HCT116 (cell line): ENCODE results near the gene TYW3. TPM values are rescaled to one million over a fixed set of nuclear protein-coding genes. Genes with fewer than 3 reads are reported as not detected.
A peak's percentile ranks its signal among the peaks of the same experiment; 100 is the strongest.

Source experiments
- ATAC-seq: fragments of 200-7000 bp; cut with Tn5 transposase; 2 replicates; pipeline ENCODE4 v1.9.1; 2020; ENCODE audit warnings: mild to moderate bottlenecking, moderate library complexity
- BruUV-seq: library from RNA; stranded (reverse); fragments of 400-500 nt; replicated peaks from 2 replicates; lab custom pipeline; 2021; lab: Mats Ljungman, UMichigan
- CTCF ChIA-PET: fragments of 300-600 bp; sonication (Branson Sonifier 250); formaldehyde crosslinking; loops from one replicate; lab custom pipeline; 2021; ENCODE audit warnings: antibody characterized with exemption; lab: Charles Lee
- POLR2A ChIA-PET: fragments of 300-600, 350-600 bp; sonication (Branson Sonifier 250); formaldehyde crosslinking; loops from one replicate; lab custom pipeline; 2021; ENCODE audit warnings: antibody characterized with exemption; lab: Charles Lee
- RAD21 ChIA-PET, 2 experiments: fragments of 300-600 bp; sonication (Branson Sonifier 250); formaldehyde crosslinking; loops; one replicate each; lab custom pipeline; 2023; ENCODE audit warnings: low total read pairs in 2 of 2; ENCODE audit not compliant: uncharacterized antibody in 2 of 2, unreplicated experiment in 2 of 2, low non-redundant PET in 1 of 2; lab: Charles Lee
- DNase-seq: peaks from one replicate; pipeline ENCODE4 v3.0.0-alpha.2; 2010; ENCODE audit warnings: low read depth, low spot score
- H2AFZ ChIP-seq: fragments of 200-600 bp; shearing (Covaris generic), sonication (generic); 2 replicates; pipeline ENCODE4 v1.6.1; 2017; ENCODE audit warnings: low read depth, mixed run types, mixed read lengths, antibody characterized with exemption, low read length; ENCODE audit not compliant: poor library complexity, severe bottlenecking
- H3K27ac ChIP-seq: 2 replicates; pipeline ENCODE4 v1.5.1; 2012; ENCODE audit warnings: low read depth, low read length
- H3K27me3 ChIP-seq: fragments of 200-600 bp; sonication (generic); 2 replicates; pipeline ENCODE4 v1.6.1; 2016; ENCODE audit warnings: mixed run types, low read length, mixed read lengths; ENCODE audit not compliant: insufficient read depth
- H3K36me3 ChIP-seq, 2 experiments: fragments of 200-500 bp in 1 of 2; fragments of 200-600 bp in 1 of 2; sonication (Bioruptor generic) in 1 of 2; sonication (generic) in 1 of 2; 2 replicates each; pipeline versions ENCODE4 v1.5.1 to v1.6.1; 2014 to 2016; ENCODE audit warnings: low read length in 2 of 2, inconsistent platforms in 1 of 2, mixed read lengths in 1 of 2, mixed run types in 1 of 2; ENCODE audit not compliant: insufficient read depth in 2 of 2, control insufficient read depth in 1 of 2
- H3K4me1 ChIP-seq, 2 experiments: fragments of 200-600 bp in 1 of 2; sonication (generic) in 1 of 2; 2 replicates each; pipeline versions ENCODE4 v1.5.1 to v1.6.1; 2012 to 2017; ENCODE audit warnings: low read length in 2 of 2, inconsistent platforms in 1 of 2, mild to moderate bottlenecking in 1 of 2, mixed read lengths in 1 of 2, mixed run types in 1 of 2, moderate library complexity in 1 of 2; ENCODE audit not compliant: insufficient read depth in 2 of 2, control insufficient read depth in 1 of 2
- H3K4me2 ChIP-seq: fragments of 200-600 bp; sonication (generic); 2 replicates; pipeline ENCODE4 v1.6.1; 2017; ENCODE audit warnings: mixed run types, low read length, mixed read lengths
- H3K4me3 ChIP-seq, 2 experiments: fragments of 200-600 bp in 1 of 2; sonication (generic) in 1 of 2; replicated peaks in 1 of 2; 2 replicates each; pipeline ENCODE4 v1.5.1; 2011 to 2016; ENCODE audit warnings: low read length in 2 of 2, control low read depth in 1 of 2, low read depth in 1 of 2, mild to moderate bottlenecking in 1 of 2, mixed read lengths in 1 of 2, mixed run types in 1 of 2
- H3K79me2 ChIP-seq: fragments of 200-600 bp; sonication (generic); 2 replicates; pipeline ENCODE4 v1.6.1; 2017; ENCODE audit warnings: mild to moderate bottlenecking, mixed run types, low read length, moderate library complexity, mixed read lengths; ENCODE audit not compliant: insufficient read depth
- H3K9ac ChIP-seq: fragments of 200-600 bp; sonication (generic); 2 replicates; pipeline ENCODE4 v1.6.1; 2016; ENCODE audit warnings: low read length, mixed read lengths
- H3K9me2 ChIP-seq: fragments of 200-600 bp; sonication (generic), shearing (Covaris generic); 2 replicates; pipeline ENCODE4 v1.6.1; 2017; ENCODE audit warnings: mixed run types, mild to moderate bottlenecking, moderate library complexity; ENCODE audit not compliant: insufficient read depth
- H3K9me3 ChIP-seq, 2 experiments: fragments of 200-500 bp in 1 of 2; fragments of 200-600 bp in 1 of 2; sonication (Bioruptor generic) in 1 of 2; sonication (generic) in 1 of 2; 2 replicates each; pipeline ENCODE4 v1.6.1; 2014 to 2017; ENCODE audit warnings: low read length in 2 of 2, mixed read lengths in 2 of 2, inconsistent platforms in 1 of 2, low read depth in 1 of 2, mild to moderate bottlenecking in 1 of 2, mixed run types in 1 of 2, moderate library complexity in 1 of 2; ENCODE audit not compliant: control insufficient read depth in 1 of 2, insufficient read depth in 1 of 2
- H4K20me1 ChIP-seq: fragments of 200-600 bp; sonication (generic), shearing (Covaris generic); 2 replicates; pipeline ENCODE4 v1.6.1; 2017; ENCODE audit warnings: mixed run types, mild to moderate bottlenecking, moderate library complexity; ENCODE audit not compliant: insufficient read depth
- CBX3 ChIP-seq: IDR thresholded peaks from 2 replicates; pipeline ENCODE4 v1.6.1; 2012; ENCODE audit warnings: low read depth
- CEBPB ChIP-seq: IDR thresholded peaks from 2 replicates; pipeline ENCODE4 v1.6.1; 2012; ENCODE audit warnings: low read depth
- CTCF ChIP-seq, 3 experiments: fragments of 200-600 bp in 1 of 3; sonication (generic) in 1 of 3; IDR thresholded peaks in 2 of 3; conservative IDR thresholded peaks in 1 of 3; 2 replicates each; pipeline ENCODE4 v1.5.1; 2012 to 2017; ENCODE audit warnings: low read depth in 2 of 3, low read length in 2 of 3, antibody characterized with exemption in 1 of 3, borderline replicate concordance in 1 of 3, control low read depth in 1 of 3, mild to moderate bottlenecking in 1 of 3, mixed read lengths in 1 of 3, mixed run types in 1 of 3, moderate library complexity in 1 of 3; ENCODE audit not compliant: insufficient read depth in 1 of 3
- FOSL1 ChIP-seq: IDR thresholded peaks from 2 replicates; pipeline ENCODE4 v1.6.1; 2012; ENCODE audit warnings: low read depth
- JUND ChIP-seq: IDR thresholded peaks from 2 replicates; pipeline ENCODE4 v1.6.1; 2012
- MAX ChIP-seq: IDR thresholded peaks from 2 replicates; pipeline ENCODE4 v1.6.1; 2012
- POLR2A ChIP-seq: IDR thresholded peaks from 2 replicates; pipeline ENCODE4 v1.7.0; 2011; ENCODE audit warnings: borderline replicate concordance; ENCODE audit not compliant: insufficient read depth, insufficient read length; ENCODE audit errors: extremely low read depth
- POLR2AphosphoS5 ChIP-seq: IDR thresholded peaks from 2 replicates; pipeline ENCODE4 v1.6.1; 2011; ENCODE audit warnings: mild to moderate bottlenecking, low read depth, low read length, moderate library complexity
- TCF7L2 ChIP-seq: IDR thresholded peaks from 2 replicates; pipeline ENCODE4 v1.7.0; 2011; ENCODE audit warnings: borderline replicate concordance, inconsistent platforms; ENCODE audit not compliant: insufficient read depth, insufficient read length; ENCODE audit errors: extremely low read depth
- ZNF274 ChIP-seq: fragments of 200-500 bp; sonication (Bioruptor generic); IDR thresholded peaks from 2 replicates; pipeline ENCODE4 v1.6.1; 2014; ENCODE audit warnings: mild to moderate bottlenecking, low read depth, low read length, inconsistent platforms
- intact Hi-C: fragments of 100-400 bp; cut with micrococcal nuclease; formaldehyde crosslinking; loops from 2 replicates; pipeline ENCODE4 v1.10.0; 2022
- total RNA-seq: library from RNA; stranded (reverse); gene quantifications from one replicate; pipeline ENCODE4 v1.2.1, GENCODE V29; 2021; ENCODE audit not compliant: unreplicated experiment

TYW3 gene
- total RNA-seq, 1 experiment from 2014 or later, result 31.8 TPM

- no peak for TF ChIP-seq CTCF (IDR thresholded peaks at IDR 0.05 in 2 of 3, conservative IDR thresholded peaks at IDR 0.05 in 1 of 3; ENCODE audit: borderline replicate concordance in 1 of 3, insufficient read depth in 1 of 3, low read depth in 2 of 3, low read length in 2 of 3)
- TF ChIP-seq POLR2AphosphoS5, result no peak
- TF ChIP-seq POLR2A, result no peak
- no peak for TF ChIP-seq TCF7L2
- TF ChIP-seq FOSL1, result no peak
- TF ChIP-seq ZNF274, result no peak
- TF ChIP-seq CBX3, result no peak
These were observed 4.2 kb upstream of the TYW3 start (continued) for GRCh38 chr1:74728736-74729135.

GRCh38 chr1:74729741-74730478 lies 3.0 kb upstream of the TYW3 start:
- peak; percentile 23 for DNase-seq
- Histone ChIP-seq H3K4me2 (peak overlapping the region; percentile 89), H3K4me1 (peaks cover 18 to 34% of the 10 kb centered on the region in 2 experiments), H3K27me3 (no peaks in the 10 kb centered on the region), H3K36me3 (no peaks in the 10 kb centered on the region; a peak in 1 of 4 replicates), H2AFZ (no peak overlapping the region), H3K27ac (no peak overlapping the region), H3K9me3 (peaks cover 3% of the 10 kb centered on the region in 2 experiments; a peak in 2 of 4 replicates), H3K9ac (no peak overlapping the region), H4K20me1 (no peaks in the 10 kb centered on the region), H3K4me3 (0 out of 4 replicates have a peak overlapping the region, but pooled peaks of 1 of the 2 experiments have one; percentile 1), H3K79me2 (peaks cover 12% of the 10 kb centered on the region), H3K9me2 (no peaks in the 10 kb centered on the region)
- POLR2A ChIA-PET, result no interaction called here
- CTCF ChIA-PET, result no interaction called here
- intact Hi-C loops, result no loop called here
- RAD21 ChIA-PET, result no interaction called here
- BruUV-seq, result no TSS peak
- TF ChIP-seq CTCF (IDR thresholded peaks at IDR 0.05 in 2 of 3, conservative IDR thresholded peaks at IDR 0.05 in 1 of 3; ENCODE audit: borderline replicate concordance in 1 of 3, insufficient read depth in 1 of 3, low read depth in 2 of 3, low read length in 2 of 3), result no peak
- TF ChIP-seq CEBPB, result no peak
- no peak for TF ChIP-seq POLR2A
- TF ChIP-seq POLR2AphosphoS5, result no peak
- TF ChIP-seq CBX3, result no peak
- TF ChIP-seq MAX, result no peak
- 0 out of 2 replicates have a peak, but pooled peaks have one; percentile 28 for TF ChIP-seq FOSL1
- TF ChIP-seq JUND, result 0 out of 2 replicates have a peak, but pooled peaks have one; percentile 15
- no peak for TF ChIP-seq TCF7L2
- ATAC-seq, result peak; percentile 14; the same call in 1 of the 2 replicates
